Esophagus squamous epithelium (tissue), 5 donors: ENCODE data around the gene AIP. TPM values are rescaled to one million over a fixed set of nuclear protein-coding genes. Genes with fewer than 3 reads are reported as not detected.

Source experiments
- DNase-seq: peaks from one replicate; lab custom pipeline; 2025; lab: John Stamatoyannopoulos, UW
- H3K27ac ChIP-seq, 4 donors: fragments of 200-600 bp; sonication (generic); one replicate each; pipeline ENCODE4 v1.5.1; 2016 to 2019; ENCODE audit warnings: mild to moderate bottlenecking in 1 of 4
- H3K27me3 ChIP-seq, 4 donors: fragments of 200-600 bp; sonication (generic); 1 replicate in 3 of 4; 2 replicates in 1 of 4; pipeline versions ENCODE4 v1.5.1 to v1.6.0; 2017 to 2021; ENCODE audit warnings: antibody characterized with exemption in 1 of 4
- H3K36me3 ChIP-seq, 3 donors: fragments of 200-600 bp; sonication (generic); one replicate each; pipeline ENCODE4 v1.5.1; 2016 to 2019
- H3K4me1 ChIP-seq, 3 donors: fragments of 200-600 bp; sonication (generic); one replicate each; pipeline ENCODE4 v1.5.1; 2017 to 2019
- H3K4me3 ChIP-seq, 4 donors: fragments of 200-600 bp; sonication (generic); 1 replicate in 3 of 4; 2 replicates in 1 of 4; pipeline ENCODE4 v1.5.1; 2016 to 2019; ENCODE audit warnings: mild to moderate bottlenecking in 2 of 4, moderate library complexity in 1 of 4
- H3K9me3 ChIP-seq, 3 donors: fragments of 200-600 bp; sonication (generic); one replicate each; pipeline ENCODE4 v1.5.1; 2016 to 2019
- POLR2A ChIP-seq, 4 donors: fragments of 450-650 bp; IDR thresholded peaks; one replicate each; pipeline ENCODE4 v1.6.1; 2017; ENCODE audit warnings: antibody characterized with exemption in 4 of 4, mild to moderate bottlenecking in 4 of 4, moderate library complexity in 3 of 4
- WGBS, 2 donors: methylation state at CpG; one replicate each; pipeline ENCODE4 v1.1.5; 2018; 5-methylcytosine and 5-hydroxymethylcytosine counted together
- intact Hi-C: fragments of 100-400 bp; cut with DNase I; formaldehyde crosslinking; loops from one replicate; pipeline ENCODE4 v1.15.0; 2022
- small RNA-seq, 4 donors: library from RNA; depleted of rRNA; stranded (forward); fragments of <200 nt; gene quantifications; one replicate each; pipeline ENCODE3, GENCODE V24; 2016
- total RNA-seq, 4 donors: library from RNA; depleted of rRNA; stranded (reverse); fragments of >200 nt; gene quantifications; one replicate each; pipeline ENCODE4 v1.1.0, GENCODE V29; 2016
- TF ChIP-seq, protein P1 (sequence below), 6 experiments: fragments of 450-650 bp in 4 of 6; fragments of 200-600 bp in 2 of 6; sonication (generic) in 2 of 6; IDR thresholded peaks; one replicate each; pipeline ENCODE4 v1.5.1; 2016 to 2019; ENCODE audit warnings: antibody characterized with exemption in 6 of 6, mild to moderate bottlenecking in 4 of 6, moderate library complexity in 4 of 6
- donor health status: DM: yes; HTN: yes; CAD: no.

The AIP gene
- total RNA-seq, 4 donors from 2014 or later = 16.8 to 63.3 (median 28.3) TPM

DNA sequence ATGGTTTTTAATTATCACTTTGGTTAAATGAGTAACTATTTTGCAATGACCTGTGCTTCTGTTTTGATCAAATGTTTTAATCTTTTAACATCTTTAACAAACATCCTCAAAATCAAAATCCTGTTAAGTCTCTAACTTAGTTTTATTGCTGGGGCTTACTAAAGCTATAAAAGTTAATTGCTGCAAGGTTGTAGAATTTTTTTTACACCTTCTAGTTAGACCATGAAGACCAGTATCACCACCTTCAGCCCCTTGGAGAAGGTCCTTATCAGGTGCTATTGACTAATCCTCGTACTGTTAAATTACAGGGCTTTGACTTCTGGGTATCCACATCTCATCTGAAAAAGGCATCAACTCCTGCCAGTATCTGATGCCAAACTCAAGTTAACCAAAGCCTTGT lies 52.7 kb downstream of the AIP start:
- Histone ChIP-seq H3K36me3 (no peaks in the 10 kb centered on the region), H3K27ac (no peak overlapping the region), H3K4me3 (no peak overlapping the region), H3K9me3 (peaks cover 0 to 16% (median 9%) of the 10 kb centered on the region in 3 donors), H3K27me3 (peaks cover 0 to 5% (median 0%) of the 10 kb centered on the region in 4 donors), H3K4me1 (no peaks in the 10 kb centered on the region)
- intact Hi-C loops = no loop called here
- TF ChIP-seq POLR2A (IDR thresholded peaks at IDR 0.05) = no peak
- TF ChIP-seq, protein P1, sequence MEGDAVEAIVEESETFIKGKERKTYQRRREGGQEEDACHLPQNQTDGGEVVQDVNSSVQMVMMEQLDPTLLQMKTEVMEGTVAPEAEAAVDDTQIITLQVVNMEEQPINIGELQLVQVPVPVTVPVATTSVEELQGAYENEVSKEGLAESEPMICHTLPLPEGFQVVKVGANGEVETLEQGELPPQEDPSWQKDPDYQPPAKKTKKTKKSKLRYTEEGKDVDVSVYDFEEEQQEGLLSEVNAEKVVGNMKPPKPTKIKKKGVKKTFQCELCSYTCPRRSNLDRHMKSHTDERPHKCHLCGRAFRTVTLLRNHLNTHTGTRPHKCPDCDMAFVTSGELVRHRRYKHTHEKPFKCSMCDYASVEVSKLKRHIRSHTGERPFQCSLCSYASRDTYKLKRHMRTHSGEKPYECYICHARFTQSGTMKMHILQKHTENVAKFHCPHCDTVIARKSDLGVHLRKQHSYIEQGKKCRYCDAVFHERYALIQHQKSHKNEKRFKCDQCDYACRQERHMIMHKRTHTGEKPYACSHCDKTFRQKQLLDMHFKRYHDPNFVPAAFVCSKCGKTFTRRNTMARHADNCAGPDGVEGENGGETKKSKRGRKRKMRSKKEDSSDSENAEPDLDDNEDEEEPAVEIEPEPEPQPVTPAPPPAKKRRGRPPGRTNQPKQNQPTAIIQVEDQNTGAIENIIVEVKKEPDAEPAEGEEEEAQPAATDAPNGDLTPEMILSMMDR (IDR thresholded peaks at IDR 0.05) = no peak
- DNase-seq = no peak
- WGBS, 2 donors = 67 to 75% methylated on average over 1 of the region's 1 CpG

DNA sequence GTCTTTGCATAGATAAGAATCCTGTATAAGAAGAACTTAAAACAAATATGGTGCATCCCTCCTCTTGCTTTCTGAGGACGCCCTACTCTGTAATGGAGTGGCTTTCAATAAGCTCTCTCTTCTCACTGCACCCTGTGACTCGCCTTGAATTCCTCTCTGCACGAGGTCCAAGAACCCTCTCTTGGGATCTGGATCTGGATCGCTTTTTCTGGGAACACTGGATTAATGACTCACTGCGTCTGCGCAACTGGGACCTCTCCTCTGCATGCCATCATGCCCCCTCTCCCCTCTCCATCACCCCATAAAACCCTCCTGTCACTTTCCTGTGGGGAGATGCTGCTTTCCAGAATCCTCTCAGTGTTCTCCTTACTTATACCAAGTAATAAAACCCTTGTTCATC lies 55.5 kb downstream of the AIP start:
- WGBS, 2 donors = 59 to 67% methylated on average over 6 of the region's 6 CpGs
- H3K4me3 ChIP-seq = no peak overlapping the region

DNA sequence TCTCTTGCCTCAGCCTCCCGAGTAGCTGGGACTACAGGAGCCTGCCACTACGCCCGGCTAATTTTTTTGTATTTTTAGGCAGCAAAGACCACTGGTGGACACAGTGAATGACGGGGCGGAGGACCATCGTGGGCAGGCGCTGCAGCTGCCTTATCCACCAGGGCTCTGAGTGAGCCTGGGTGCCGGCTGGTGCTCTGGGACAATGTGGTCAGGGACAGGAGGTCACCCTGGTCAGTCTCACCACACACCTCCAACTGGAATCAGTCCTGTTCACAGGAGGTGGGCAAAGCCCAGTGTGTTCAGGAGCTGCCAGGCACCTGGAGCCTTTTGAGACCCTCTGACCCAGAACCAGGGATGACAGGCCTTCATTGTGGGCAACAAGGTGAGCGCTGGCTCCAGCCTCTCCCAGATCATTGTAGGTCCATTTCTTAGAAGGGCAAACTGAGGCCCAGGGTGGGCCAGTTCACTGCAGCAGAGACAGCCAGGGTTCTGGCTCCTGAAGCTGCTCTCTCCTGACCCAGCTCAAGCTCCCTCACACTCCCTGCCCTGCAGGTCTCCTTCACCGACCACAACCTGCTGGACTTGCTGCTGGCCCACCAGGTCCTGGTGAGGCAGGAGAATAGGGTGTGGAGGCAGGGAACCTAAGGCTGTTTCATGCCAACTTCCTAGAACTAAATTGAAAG lies 56.1 kb downstream of the AIP start:
- no peaks in the 10 kb centered on the region for H3K4me1 ChIP-seq
- 89% methylated on average over 9 of the region's 10 CpGs; no CpG with 5 or more reads in 1 of the 2 donors for WGBS, 2 donors
- H3K36me3 ChIP-seq = no peaks in the 10 kb centered on the region
- H3K27me3 ChIP-seq = peaks cover 0 to 5% (median 0%) of the 10 kb centered on the region in 4 donors
- H3K27ac ChIP-seq = no peak overlapping the region
- H3K9me3 ChIP-seq = peaks cover 0 to 8% (median 1%) of the 10 kb centered on the region in 3 donors
- H3K4me3 ChIP-seq = no peak overlapping the region
- intact Hi-C loops = no loop called here
- no peak for TF ChIP-seq POLR2A (IDR thresholded peaks at IDR 0.05)
- TF ChIP-seq, protein P1 (IDR thresholded peaks at IDR 0.05) = no peak
- no peak for DNase-seq

More for the DNA sequence above, 55.5 kb downstream of the AIP start:
- no peaks in the 10 kb centered on the region for H3K4me1 ChIP-seq
- H3K36me3 ChIP-seq = no peaks in the 10 kb centered on the region
- intact Hi-C loops = no loop called here
- no peak overlapping the region for H3K27ac ChIP-seq
- TF ChIP-seq, protein P1 (IDR thresholded peaks at IDR 0.05) = no peak
- TF ChIP-seq POLR2A (IDR thresholded peaks at IDR 0.05) = no peak
- H3K9me3 ChIP-seq = peaks cover 0 to 15% (median 8%) of the 10 kb centered on the region in 3 donors
- H3K27me3 ChIP-seq = peaks cover 0 to 5% (median 0%) of the 10 kb centered on the region in 4 donors
- DNase-seq = no peak

- peaks cover 0 to 3% (median 0%) of the 10 kb centered on the region in 3 donors for H3K9me3 ChIP-seq
- peaks cover 0 to 4% (median 0%) of the 10 kb centered on the region in 3 donors for H3K4me1 ChIP-seq
- H3K27ac ChIP-seq = no peak overlapping the region
- intact Hi-C loops = no loop called here
- no peak for DNase-seq
- TF ChIP-seq, protein P1 (IDR thresholded peaks at IDR 0.05) = no peak
- no peak for TF ChIP-seq POLR2A (IDR thresholded peaks at IDR 0.05)
- no peaks in the 10 kb centered on the region for H3K36me3 ChIP-seq
- H3K27me3 ChIP-seq = peaks cover 0 to 5% (median 0%) of the 10 kb centered on the region in 4 donors
- no peak overlapping the region for H3K4me3 ChIP-seq
- 73 to 85% methylated on average over 4 of the region's 4 CpGs for WGBS, 2 donors
These were observed 56.7 kb downstream of the AIP start for GRCh38 chr11:67539550-67539949.

Small RNA genes within 50 kb of the gene (small RNA-seq; reads per million reads assigned to genes)
- 0 to 0.60 (median 0.08) reads per million in 4 donors for gene MIR6752

Other genes with a start within 250 kb of the AIP start
- 10 to 100 TPM; 54.1 to 93.2 (median 68.5) TPM for gene GRK2, start 216.6 kb upstream of the AIP start, total RNA-seq
- gene ANKRD13D, start 193.7 kb upstream of the AIP start, total RNA-seq = 10 to 100 TPM; 27.4 to 50.6 (median 41.6) TPM
- 10 to 100 TPM; 51.4 to 78.4 (median 64.8) TPM for gene SSH3, start 179.5 kb upstream of the AIP start, total RNA-seq
- 100 to 1,000 TPM in 1 of 4 donors, 10 to 100 TPM in 3; 62.6 to 113 (median 74.7) TPM for gene POLD4, start 129.5 kb upstream of the AIP start, total RNA-seq
- 1 to 10 TPM; 2.3 to 6.8 (median 2.7) TPM for gene CLCF1, start 109.4 kb upstream of the AIP start, total RNA-seq
- 10 to 100 TPM; 10.6 to 18.3 (median 12.7) TPM for gene RAD9A, start 91.0 kb upstream of the AIP start, total RNA-seq
- 100 to 1,000 TPM; 146 to 202 (median 185) TPM for gene PPP1CA, start 81.2 kb upstream of the AIP start, total RNA-seq
- gene TBC1D10C, start 78.9 kb upstream of the AIP start, total RNA-seq = 1 to 10 TPM; 1.7 to 7.2 (median 3.5) TPM
- gene CARNS1, start 67.3 kb upstream of the AIP start, total RNA-seq = under 1 TPM; 0.09 to 0.76 (median 0.25) TPM
- 100 to 1,000 TPM in 3 of 4 donors, 10 to 100 TPM in 1; 67.5 to 121 (median 113) TPM for gene RPS6KB2, start 54.5 kb upstream of the AIP start, total RNA-seq
- 10 to 100 TPM in 1 of 4 donors, 1 to 10 TPM in 3; 5.9 to 14.1 (median 6.8) TPM for gene PTPRCAP, start 45.3 kb upstream of the AIP start, total RNA-seq
- gene CORO1B, start 39.5 kb upstream of the AIP start, total RNA-seq = 100 to 1,000 TPM in 1 of 4 donors, 10 to 100 TPM in 3; 52.2 to 122 (median 57.6) TPM
- gene GPR152, start 30.3 kb upstream of the AIP start, total RNA-seq = not detected
- gene CABP4, start 27.7 kb upstream of the AIP start, total RNA-seq = under 1 TPM in 1 of 4 donors, not detected in 3; 0.38 TPM
- gene TMEM134, start 13.8 kb upstream of the AIP start, total RNA-seq = 100 to 1,000 TPM; 109 to 205 (median 145) TPM
- 10 to 100 TPM; 24.5 to 35.9 (median 28.7) TPM for gene PITPNM1, start 22.3 kb downstream of the AIP start, total RNA-seq
- gene CDK2AP2, start 25.1 kb downstream of the AIP start, total RNA-seq = 10 to 100 TPM; 32.0 to 55.2 (median 38.1) TPM
- not detected for gene CABP2, start 40.4 kb downstream of the AIP start, total RNA-seq
- 1,000 to 10,000 TPM; 2,883 to 4,990 (median 3,239) TPM for gene GSTP1, start 100.8 kb downstream of the AIP start, total RNA-seq
- gene NDUFV1, start 123.9 kb downstream of the AIP start, total RNA-seq = 100 to 1,000 TPM; 206 to 260 (median 254) TPM
- 10 to 100 TPM; 37.5 to 68.0 (median 47.0) TPM for gene NUDT8, start 146.9 kb downstream of the AIP start, total RNA-seq
- not detected for gene TBX10, start 156.7 kb downstream of the AIP start, total RNA-seq
- under 1 TPM in 1 of 4 donors, not detected in 3; 0.44 TPM for gene ACY3, start 167.7 kb downstream of the AIP start, total RNA-seq
- gene ALDH3B2, start 191.6 kb downstream of the AIP start, total RNA-seq = 100 to 1,000 TPM in 3 of 4 donors, 10 to 100 TPM in 1; 62.6 to 181 (median 120) TPM